ENCODE measurements around the gene MOK. TPM values are rescaled to one million over a fixed set of nuclear protein-coding genes. Genes with fewer than 3 reads are reported as not detected.

Gene MOK, protein sequence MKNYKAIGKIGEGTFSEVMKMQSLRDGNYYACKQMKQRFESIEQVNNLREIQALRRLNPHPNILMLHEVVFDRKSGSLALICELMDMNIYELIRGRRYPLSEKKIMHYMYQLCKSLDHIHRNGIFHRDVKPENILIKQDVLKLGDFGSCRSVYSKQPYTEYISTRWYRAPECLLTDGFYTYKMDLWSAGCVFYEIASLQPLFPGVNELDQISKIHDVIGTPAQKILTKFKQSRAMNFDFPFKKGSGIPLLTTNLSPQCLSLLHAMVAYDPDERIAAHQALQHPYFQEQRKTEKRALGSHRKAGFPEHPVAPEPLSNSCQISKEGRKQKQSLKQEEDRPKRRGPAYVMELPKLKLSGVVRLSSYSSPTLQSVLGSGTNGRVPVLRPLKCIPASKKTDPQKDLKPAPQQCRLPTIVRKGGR
- 20.8 and 34.4 TPM in 2 replicates for total RNA-seq

GRCh38 chr14:102304611-102305506, at the start of gene MOK:
Gene MOK, minus strand, starts transcription at chr14:102305164. Its CDS starts 196 bp downstream, at chr14:102304968.

GRCh38 chr14:102319351-102320032, 14.5 kb upstream of the MOK start, which contains the start of gene ZNF839:
Gene ZNF839, plus strand, starts transcription at chr14:102319746. Its CDS starts 20 bp downstream, at chr14:102319766.

Other genes starting within 250 kb of the MOK start
- 328 and 859 TPM in 2 replicates for gene HSP90AA1, start 218.1 kb downstream of the MOK start, total RNA-seq
- gene WDR20, start 165.3 kb downstream of the MOK start, total RNA-seq, result 12.3 and 16.9 TPM in 2 replicates
- gene ZNF839, start 14.6 kb upstream of the MOK start, total RNA-seq, result 6.8 and 7.7 TPM in 2 replicates
- gene CINP, start 57.7 kb upstream of the MOK start, total RNA-seq, result 56.2 and 65.4 TPM in 2 replicates
- gene TECPR2, start 57.8 kb upstream of the MOK start, total RNA-seq, result 4.3 and 8.1 TPM in 2 replicates
- 67.8 and 78.7 TPM in 2 replicates for gene ANKRD9, start 204.6 kb upstream of the MOK start, total RNA-seq

All from hair follicular keratinocyte (primary cell).